ENCODE data around the gene NRG3.

Gene NRG3

GRCh38 chr10:81885491-81885890 is 10.5 kb downstream of the NRG3 start:
- DNase-seq, result no peak

- DNase-seq, result no peak
Measured at GRCh38 chr10:81886939-81887338, 11.9 kb downstream of the NRG3 start.

DNA sequence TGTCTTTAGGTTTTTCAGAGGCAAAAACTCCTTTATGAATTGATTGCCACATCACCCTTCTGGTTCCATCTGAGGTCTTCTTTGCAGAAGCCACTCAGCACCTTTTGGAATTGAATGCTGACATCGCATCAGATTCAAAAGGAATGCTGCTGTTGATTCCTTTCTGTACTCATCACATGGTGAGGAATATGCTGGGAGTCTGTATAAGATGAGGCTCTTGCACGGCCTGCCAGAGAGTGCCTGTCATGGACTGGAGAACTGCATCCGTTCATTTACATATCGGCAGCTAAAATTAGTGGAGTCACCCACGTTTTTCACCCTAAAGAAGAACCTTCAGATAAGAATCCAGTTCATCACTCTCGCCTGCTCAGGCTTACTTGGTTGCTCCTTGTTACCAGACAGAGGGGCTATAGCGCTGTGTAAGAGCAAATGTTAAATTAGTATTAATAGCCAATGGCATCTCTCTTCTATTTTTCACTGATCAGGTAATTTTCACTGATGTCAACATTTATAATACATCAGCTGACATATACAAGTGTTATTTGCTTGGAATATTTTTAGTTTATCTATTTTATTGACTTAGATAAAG is 14.3 kb downstream of the NRG3 start:
- no peak for DNase-seq

- DNase-seq, result no peak
Measured at GRCh38 chr10:81894616-81895015, 19.6 kb downstream of the NRG3 start.

DNA sequence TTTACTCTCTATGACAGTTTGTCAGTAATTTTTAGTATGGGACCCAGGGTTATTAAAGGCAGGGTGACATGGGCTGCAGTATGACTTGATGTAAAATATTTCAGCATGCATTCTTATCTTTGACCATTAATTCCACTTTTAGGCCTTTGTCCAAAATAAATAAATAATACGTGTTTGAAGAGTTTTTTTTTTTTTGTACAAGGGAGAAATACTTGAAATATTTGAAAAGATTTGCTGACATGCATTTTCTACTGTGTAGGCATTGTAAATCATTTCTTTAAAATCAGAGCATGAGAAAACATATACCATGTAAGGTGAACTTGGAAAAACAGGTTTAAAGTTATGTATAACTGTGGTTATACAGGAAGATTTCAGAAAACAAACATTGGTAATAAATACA is 23.5 kb downstream of the NRG3 start:
- no peak for DNase-seq

DNA sequence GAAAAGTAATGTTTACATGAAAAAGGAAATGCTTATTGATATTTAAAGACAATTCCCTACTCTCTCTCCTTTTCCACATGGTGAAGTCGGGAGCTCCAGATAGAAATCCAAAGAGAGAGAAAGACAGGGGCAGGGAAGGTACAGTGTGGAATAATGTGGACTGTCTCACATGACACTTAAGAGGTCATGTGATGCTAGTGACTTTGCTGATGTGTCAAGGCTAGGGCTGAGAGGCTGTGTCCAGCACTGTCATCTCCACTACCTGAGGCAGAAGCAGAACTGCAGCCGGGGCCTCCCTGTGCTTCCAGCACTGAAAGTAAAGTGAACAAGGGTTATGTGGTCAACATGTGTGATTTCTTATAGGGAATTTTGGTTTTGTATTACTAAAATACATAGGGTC is 26.0 kb downstream of the NRG3 start:
- DNase-seq, result no peak

GRCh38 chr10:81903472-81903871 is 28.5 kb downstream of the NRG3 start:
- DNase-seq, result no peak

- DNase-seq, result no peak
Measured at GRCh38 chr10:81905161-81905560, 30.2 kb downstream of the NRG3 start.

DNA sequence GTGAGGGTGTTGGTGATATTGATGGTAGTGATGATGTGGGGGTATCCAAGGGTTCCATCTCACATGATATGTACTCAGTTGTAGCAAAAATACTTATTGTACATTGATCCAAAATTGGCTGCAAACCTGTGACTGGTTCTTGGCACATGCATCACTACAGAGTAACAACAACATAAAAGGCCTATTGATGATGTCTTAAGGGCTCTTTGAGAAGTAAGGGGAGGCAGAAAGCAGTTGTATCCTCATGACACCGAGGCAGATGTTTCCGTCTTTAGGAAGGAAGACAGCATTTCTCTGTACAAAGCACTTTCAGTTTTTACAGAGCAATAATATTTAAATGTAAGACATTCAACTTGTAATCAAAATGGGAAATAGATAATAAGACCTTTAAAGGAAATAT is 34.5 kb downstream of the NRG3 start:
- no peak for DNase-seq

DNA sequence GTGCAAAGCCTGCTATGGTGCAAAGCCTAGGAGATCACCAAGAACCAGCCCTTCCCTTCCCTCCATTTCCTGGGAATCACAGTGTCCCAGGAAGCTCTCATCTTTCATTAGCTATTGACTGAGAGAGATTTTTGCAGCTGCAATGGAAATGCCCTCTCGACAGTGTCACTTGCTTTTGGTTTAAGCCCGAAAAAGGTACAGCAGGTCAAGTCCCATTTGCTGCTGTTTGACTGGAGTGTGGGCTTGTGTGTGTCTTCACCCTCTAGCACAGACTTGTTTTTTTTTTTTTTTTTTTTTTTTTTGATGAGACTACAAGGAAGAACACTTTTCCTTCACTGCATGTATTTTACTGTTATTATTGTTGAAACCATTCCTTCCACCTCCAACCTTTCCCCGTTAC is 36.3 kb downstream of the NRG3 start:
- DNase-seq, result no peak

DNA sequence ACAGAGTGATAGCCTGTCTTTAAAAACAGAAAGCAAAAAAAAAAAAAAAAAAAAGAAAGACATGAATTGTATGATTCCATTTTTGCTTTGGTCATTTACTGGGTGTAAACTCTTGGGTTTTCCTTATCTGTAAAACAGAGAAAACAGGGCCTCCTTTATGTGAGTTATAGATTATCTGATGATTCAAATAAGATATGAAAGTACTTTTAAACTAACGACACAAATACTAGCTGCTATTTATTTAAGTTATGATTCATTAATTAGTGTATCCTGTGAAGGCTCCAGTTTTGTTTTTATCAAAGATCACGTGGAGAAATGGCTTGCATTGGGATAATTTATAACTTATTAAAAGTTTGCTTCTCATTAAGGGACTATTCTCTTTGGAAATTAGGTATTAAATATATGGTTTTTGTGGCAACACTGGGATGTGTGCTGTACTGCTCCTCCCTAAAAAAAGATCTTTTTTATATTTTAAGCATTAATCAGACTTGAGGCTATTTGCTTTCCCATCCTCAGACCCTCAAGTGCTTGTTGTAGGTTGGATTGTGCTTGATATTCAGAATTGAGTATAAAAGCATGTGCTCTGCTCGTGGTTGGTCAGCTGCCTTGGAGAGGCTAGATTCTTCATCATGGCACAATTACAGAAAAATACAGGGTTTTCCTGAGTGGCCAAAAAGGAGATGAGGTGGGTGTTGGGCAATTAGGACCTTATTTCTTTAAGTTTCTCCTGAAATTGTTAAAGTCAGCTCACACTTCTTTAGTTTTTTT is 39.9 kb downstream of the NRG3 start:
- no peak for DNase-seq

- no peak for DNase-seq
Measured at GRCh38 chr10:81915504-81915897, 40.5 kb downstream of the NRG3 start.

GRCh38 chr10:81917666-81918065 is 42.7 kb downstream of the NRG3 start:
- no peak for DNase-seq

GRCh38 chr10:81918766-81919165 is 43.8 kb downstream of the NRG3 start:
- DNase-seq, result no peak

DNA sequence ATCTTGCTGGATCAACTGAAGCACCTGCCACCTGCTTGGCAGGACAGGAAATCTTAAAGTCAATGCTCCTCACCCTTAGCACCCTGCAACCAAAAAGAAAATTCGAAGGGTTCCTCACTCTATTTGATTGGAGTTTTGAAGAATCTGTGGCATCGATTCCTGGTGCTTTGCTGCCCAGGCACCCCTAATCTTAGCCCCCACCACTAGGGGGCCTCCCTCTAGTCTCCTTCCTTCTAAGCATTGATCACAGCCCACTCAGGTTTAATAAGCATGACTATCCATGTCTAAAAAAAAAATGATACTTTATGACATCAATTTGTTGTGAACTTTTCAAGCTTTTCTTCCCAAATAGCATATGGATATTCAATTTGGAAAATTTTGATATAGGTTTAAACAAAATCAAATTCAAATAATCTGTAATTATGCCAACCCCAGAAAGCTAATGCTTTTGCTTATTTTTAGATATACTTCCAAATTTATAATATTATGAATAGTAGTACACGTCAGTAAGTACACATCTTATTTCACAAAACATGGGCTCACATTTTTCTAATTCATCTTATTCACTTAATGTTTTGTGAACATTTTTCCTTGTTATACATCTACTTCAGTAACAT is 45.3 kb downstream of the NRG3 start:
- DNase-seq, result no peak

DNA sequence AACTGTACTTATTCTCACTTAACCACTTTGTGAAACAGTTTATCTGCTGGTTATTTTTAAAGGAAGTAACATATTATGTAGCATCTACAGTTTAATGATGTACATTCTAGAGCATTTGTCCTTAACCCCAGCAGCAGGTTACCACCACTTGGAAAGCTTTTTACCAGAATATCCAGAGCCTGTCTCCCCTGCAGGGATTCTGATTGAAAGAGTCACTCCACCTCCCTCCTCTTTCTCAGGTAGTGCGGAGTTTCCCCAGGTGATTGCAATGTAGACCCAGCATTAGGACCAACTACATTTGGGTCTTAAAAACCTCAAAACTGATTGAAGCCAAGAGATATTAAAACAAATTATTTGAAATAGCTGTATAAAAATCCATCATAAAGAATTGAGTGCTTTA is 53.1 kb downstream of the NRG3 start:
- DNase-seq, result no peak

DNA sequence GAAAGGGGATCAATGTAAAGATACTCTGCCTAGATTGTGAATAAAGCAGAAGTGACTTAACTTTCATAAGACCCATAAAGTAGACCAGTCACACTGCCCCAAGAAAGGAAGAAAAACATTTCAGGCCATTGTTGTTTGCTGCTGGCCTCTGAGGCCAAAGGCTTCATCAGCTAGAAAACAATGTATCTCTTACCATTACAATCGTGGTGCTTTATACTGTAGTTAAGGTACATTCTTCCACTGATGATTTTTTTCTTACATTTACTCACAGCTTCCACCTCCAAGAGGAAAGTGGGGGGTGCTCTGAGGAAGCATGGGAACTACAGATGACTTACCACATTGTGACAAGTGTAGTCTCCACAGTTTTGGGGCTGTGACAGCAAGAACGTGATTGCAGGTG is 68.6 kb downstream of the NRG3 start:
- no peak for DNase-seq

DNA sequence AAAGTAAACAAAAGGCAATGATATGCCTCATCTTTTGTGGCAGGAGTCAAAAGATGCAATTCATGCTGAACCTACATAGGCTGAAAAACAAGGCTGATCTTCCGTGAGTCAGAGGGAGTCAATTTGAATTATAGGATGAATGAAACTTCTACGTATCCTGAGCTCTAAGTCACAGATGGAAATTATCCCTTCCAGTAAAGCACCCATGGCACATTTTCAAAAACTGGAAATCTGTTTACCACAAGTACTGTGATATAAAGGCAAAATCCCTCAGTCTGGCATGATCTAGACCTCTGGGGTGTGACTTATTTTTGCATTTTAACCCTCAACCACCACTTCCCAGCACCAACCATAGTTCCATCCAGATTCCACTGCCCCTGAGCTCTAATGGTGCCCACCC is 69.6 kb downstream of the NRG3 start:
- DNase-seq, result no peak

GRCh38 chr10:81949283-81949682 is 74.3 kb downstream of the NRG3 start:
- DNase-seq, result no peak

DNA sequence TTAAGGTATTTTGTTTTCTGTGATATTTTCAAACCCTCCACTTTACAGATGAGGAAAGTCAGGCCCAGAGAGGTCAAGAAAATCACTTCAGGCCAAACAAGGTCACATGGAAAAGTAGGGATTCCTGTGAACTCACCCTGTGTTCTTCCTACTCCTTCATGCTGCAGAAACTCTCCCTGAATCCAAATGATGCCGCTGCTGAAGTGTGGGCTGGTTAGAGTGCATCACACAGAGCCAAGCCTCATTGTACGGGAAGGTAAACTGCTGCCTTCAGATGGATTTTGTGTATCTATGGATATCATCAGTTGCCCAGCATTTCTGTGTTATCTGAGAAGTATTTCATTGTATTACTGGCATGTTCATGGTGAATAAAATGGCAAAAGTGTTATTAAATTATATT is 75.4 kb downstream of the NRG3 start:
- no peak for DNase-seq

DNA sequence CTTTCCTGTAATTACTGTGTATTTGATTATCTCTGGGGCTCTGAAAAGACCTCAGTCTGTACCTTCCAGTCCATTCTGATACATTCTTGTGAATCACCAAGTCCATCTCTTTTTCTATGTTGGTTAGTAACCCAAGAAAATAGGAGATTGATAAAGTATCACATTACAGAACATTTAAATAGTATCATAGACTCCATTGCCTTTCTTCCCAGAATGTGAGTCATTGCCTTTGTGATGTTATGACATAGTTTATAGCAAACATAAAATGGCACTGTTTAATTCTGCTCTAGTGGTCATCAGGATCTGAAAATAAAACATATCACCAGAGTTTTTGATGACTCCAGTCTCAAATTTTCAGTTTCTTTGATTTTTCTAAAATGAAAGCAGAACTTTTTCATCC is 78.4 kb downstream of the NRG3 start:
- DNase-seq, result no peak

GRCh38 chr10:81957976-81958375 is 83.0 kb downstream of the NRG3 start:
- no peak for DNase-seq

DNA sequence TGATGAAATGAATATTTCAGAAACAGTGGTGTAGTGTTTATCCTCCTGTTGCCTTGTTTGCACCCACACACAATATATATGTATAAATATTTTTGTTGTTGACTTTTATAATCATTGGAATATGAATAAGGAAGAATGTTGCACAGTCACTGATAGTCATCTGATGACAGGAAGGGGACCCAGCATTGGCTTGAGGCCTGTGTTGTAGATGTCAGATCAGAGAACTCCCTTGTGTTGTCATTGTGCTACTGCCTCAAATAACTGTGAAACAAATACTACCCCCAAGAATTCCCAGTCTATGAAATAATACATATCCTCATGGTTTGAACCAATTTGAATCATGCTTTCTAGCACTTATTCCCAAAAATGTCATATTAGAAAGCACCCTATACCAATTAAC is 84.0 kb downstream of the NRG3 start:
- no peak for DNase-seq

DNA sequence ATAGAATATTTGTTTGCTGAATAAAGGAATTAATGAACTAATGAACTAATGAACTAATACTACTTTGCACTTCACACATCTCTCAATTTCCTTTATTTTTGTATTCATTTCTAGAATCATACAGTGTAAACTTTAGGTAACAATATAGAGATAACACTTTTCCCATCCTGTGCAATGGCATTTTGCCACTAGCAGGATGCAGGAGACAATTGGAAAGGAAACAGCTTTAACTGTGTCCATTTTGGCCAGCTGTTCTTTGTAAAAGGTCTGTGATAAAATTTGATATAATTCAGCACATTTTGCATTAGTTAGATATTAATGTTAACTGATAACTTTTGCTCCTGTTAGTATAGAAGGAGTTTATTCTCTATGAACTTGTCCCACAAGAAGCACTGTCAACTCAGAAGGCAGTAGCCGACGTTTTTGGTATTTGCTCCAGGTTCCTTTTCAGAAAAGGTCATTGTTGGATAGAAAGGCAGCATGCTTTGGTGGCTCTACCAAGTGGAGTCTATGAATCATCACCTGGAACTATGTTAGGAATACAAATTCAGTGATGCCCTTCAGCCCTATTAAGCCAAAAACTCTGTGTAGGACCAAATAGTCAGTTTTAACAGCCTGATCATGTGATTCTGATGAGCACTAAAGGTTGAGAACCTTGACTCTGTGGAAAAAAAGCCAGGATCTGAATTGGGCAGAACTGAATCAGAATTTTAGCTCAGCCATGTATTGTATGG is 86.6 kb downstream of the NRG3 start:
- no peak for DNase-seq

All from stimulated activated CD4-positive, alpha-beta T cell treated with anti-CD3 and anti-CD28 coated beads, Interleukin-4, amount 100 ng/mL, for 24 hours (primary cell).